Embryonic facial prominence (tissue), 1 donor: ENCODE data around the gene CERKL.

Experiments used
- DNase-seq: peaks from one replicate; pipeline ENCODE4 v3.0.0-alpha.2; 2016; ENCODE audit errors: extremely low spot score

Gene CERKL

DNA sequence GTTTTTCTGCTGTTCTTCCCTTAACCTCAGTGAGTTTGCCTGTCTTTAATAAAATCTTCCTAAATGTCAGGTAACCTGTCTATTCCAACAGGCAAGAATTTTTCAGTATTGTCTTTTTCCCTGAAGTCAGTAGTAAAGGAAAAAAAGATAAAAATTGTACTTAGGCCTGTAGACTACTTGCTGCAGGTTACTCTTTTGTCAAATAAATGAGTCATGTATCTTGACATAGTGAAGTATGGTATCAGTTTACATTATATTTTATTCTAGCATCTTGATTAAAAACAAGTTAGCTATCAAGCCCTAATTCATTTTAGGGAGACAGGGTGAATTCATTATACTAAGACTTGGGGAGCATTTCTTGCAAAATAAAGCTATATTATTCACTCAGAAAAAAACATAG, 139.9 kb downstream of the CERKL start:
- DNase-seq = no peak

DNA sequence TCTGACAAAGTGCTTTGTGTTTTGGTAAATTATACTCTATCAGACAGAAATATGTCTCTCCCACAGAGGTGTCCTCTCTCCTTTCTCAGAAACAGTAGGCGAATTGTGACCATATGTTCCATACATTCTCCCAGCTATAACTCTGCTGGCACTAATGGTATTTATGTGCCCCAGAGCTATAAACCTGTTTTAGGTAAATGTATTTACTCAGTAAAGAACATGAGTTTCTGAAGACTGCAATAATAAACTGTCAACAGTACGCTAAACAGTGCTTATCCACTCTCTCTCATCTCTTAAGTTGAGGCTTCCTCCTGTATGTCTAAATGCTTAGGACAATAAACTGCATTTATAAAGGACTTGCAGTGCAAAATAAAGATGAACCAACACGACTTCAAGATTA, 141.2 kb downstream of the CERKL start:
- no peak for DNase-seq

DNA sequence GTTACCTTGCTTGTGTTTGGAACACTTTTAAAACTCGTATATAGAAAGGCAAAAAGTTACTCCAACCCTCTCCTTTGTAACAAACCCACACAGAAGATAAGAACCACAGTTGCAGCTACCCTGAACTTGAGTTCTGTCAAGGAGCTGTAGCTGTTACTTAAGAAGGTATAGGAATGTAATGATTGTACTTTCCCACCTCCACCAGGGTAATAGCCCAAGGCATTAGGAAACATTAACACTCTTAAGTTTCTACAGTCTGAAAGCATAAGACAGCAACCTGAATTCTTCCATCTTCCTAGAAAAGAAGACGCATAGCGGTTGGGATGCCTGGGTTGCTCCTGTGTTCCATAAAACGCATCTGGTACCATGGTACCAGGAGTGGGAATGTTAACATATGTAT, 156.7 kb downstream of the CERKL start:
- no peak for DNase-seq

DNA sequence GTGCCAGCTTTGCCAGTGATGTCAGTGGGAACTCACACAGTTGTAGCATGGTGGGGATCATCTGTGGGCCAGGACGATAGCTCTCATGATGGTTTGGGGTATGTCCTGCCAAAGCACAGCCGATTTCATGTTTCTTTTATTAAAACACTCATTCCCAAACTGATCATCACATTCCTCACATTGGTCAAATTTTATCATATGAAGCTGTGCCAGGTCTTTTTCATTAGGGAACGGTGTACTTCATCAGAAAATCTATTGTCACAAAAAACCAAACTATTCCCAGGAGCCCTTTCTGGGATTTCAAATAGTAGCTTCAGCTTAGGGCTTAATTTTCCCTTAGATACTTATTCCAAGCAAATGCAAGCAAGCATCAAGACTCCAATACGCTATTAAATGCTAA, 157.7 kb downstream of the CERKL start:
- no peak for DNase-seq
